ENCODE data around the gene TENM4.

Gene TENM4

DNA sequence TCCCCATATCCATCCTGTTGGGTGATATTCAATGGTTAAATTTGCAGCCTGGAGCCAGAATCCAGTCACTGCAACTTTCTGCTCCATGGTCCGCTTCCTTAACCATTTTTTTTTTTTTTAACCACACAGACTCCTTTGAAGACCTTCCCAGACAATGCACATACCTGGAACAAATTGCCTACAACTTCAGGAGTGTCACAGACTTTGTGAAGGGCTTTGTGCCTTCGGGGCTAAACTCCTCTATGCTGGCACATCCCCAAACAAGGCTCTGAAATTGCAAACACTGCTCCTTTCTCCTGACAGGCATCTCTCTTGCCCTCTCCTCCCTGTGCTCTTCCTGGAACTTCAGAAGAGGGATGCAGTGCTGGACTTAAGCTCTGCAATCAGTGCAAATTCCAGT lies 40.6 kb downstream of the TENM4 start:
- H3K27ac Mint-ChIP-seq, result no peak overlapping the region
- H3K27me3 Mint-ChIP-seq, result no peaks in the 10 kb centered on the region
- H3K4me1 Mint-ChIP-seq (ENCODE audit: low read depth), result no peaks in the 10 kb centered on the region
- no peak for DNase-seq
- H3K9me3 Mint-ChIP-seq, result no peaks in the 10 kb centered on the region
- H3K4me3 Mint-ChIP-seq, result no peak overlapping the region
- H3K36me3 Mint-ChIP-seq (ENCODE audit: low read depth), result no peaks in the 10 kb centered on the region

DNA sequence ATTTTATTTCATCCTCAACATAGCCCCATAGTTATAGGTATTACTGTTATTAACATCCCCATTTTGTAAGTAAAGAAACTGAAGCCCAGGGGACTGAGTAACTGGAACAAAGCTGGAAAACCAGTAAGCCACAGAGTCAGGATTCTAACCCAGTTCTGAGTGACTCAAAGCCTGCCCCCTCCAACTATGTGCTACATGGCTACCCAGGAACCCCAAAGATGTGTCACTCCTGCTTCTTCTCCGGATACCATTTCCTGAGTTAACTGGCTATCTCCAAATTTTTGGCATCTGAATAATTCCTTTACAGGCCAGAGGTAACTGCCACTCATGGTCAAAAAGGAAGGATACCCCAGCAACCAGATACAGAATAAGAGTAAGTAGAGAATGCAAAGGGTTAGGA lies 43.6 kb downstream of the TENM4 start:
- Mint-ChIP-seq H3K9me3 (no peaks in the 10 kb centered on the region), H3K27me3 (no peaks in the 10 kb centered on the region), H3K27ac (no peak overlapping the region), H3K4me1 (ENCODE audit: low read depth) (no peaks in the 10 kb centered on the region), H3K36me3 (ENCODE audit: low read depth) (no peaks in the 10 kb centered on the region), H3K4me3 (no peak overlapping the region)
- DNase-seq, result no peak

DNA sequence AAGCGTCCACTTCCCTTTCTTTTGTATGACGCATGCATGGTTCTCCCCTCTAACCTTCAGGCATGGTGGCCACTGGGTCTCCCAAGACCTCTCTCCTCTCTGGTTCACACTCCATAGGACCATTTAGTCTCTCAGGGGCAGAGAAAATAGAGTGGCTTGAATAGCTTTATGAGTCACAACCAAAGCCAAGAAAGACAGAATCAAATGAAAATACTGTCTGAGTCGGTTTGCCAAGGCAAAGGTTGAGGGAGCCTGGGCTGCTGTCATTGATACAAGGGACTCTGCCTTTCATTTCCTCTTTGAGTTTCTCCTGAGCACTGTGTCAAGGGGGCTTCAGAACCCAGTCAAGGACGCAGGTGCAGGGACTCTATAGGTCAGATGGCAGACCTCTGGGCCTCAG lies 44.2 kb downstream of the TENM4 start:
- Mint-ChIP-seq H3K4me1 (ENCODE audit: low read depth) (no peaks in the 10 kb centered on the region), H3K9me3 (no peaks in the 10 kb centered on the region)

DNA sequence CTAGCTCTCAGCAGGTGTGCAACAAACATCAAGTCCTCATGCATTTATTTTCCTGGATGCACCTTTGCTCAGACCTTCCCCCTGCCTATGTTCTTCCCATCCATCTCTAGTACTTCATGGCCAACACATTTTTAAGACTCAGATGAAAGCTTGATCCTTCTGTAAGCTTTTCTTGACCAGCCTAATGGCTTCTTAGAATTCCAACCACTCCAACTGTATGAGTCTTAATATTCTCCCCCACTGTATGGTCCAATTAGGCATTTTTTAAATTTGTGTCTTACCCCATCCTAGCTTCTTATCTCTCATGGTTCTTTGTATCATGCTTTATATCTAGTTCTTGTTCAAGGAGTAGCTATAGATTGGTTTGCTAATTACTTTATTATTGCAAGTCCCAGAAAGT lies 44.8 kb downstream of the TENM4 start:
- no peak overlapping the region for H3K4me3 Mint-ChIP-seq
- H3K4me1 Mint-ChIP-seq (ENCODE audit: low read depth), result no peaks in the 10 kb centered on the region
- no peaks in the 10 kb centered on the region for H3K27me3 Mint-ChIP-seq
- no peaks in the 10 kb centered on the region for H3K36me3 Mint-ChIP-seq (ENCODE audit: low read depth)
- DNase-seq, result no peak
- H3K27ac Mint-ChIP-seq, result no peak overlapping the region
- H3K9me3 Mint-ChIP-seq, result no peaks in the 10 kb centered on the region

More for the DNA sequence above, 44.2 kb downstream of the TENM4 start:
- no peaks in the 10 kb centered on the region for H3K27me3 Mint-ChIP-seq
- DNase-seq, result no peak
- no peak overlapping the region for H3K27ac Mint-ChIP-seq
- no peak overlapping the region for H3K4me3 Mint-ChIP-seq
- H3K36me3 Mint-ChIP-seq (ENCODE audit: low read depth), result no peaks in the 10 kb centered on the region

DNA sequence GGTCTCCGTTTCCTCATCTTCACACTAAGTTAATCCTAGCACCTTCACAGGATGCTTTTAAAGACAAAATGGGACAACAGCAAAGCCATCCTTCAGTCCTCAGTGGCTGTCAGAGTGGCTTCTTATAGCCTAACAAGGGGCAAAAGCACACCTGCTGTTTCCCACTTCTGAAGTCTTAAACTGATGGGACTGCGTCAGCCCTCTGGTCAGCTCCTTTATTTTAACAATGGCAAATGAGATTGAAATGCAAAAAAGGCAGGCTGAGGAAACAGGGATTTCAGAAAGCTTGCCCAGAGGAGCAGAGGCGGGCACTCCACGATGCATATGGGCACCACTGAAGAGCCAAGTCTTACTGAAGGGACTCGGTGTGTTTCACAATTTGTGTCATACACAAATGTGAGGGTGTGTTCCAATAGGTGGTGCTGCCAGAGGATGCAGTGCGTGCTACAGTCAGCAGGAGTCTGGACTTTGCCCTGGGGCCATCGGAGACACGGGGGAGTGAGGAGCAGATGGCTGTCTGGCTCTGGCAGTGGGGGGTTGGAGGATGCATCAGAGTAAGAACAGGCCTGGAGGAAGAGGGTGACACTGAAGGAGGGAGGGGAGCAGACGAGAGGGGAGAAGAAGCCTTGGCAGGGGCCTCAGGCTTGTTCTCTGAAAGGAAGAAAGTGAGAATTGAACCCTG lies 47.3 kb downstream of the TENM4 start:
- no peaks in the 10 kb centered on the region for H3K4me1 Mint-ChIP-seq (ENCODE audit: low read depth)
- no peaks in the 10 kb centered on the region for H3K36me3 Mint-ChIP-seq (ENCODE audit: low read depth)
- H3K9me3 Mint-ChIP-seq, result no peaks in the 10 kb centered on the region
- H3K4me3 Mint-ChIP-seq, result no peak overlapping the region
- H3K27ac Mint-ChIP-seq, result no peak overlapping the region
- no peaks in the 10 kb centered on the region for H3K27me3 Mint-ChIP-seq
- no peak for DNase-seq

DNA sequence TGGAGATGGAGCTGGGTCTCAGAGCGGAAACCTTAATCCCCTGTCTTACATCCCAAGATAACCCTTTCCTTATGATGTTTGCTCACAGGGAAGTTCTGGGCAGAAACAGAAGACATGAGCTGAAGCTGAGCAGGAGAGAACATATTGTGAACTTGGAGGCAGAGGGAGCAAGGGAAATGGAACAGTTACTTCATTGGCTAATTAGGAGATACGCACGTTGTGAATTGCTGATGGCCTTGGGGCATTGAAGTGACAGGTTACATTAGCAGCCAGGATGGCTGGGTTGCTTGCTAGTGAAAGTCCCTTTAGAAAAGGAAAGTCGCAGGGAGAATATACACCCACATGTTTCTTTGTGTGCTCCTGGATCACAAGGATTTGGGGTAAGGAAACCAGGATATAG lies 48.7 kb downstream of the TENM4 start:
- H3K27ac Mint-ChIP-seq, result no peak overlapping the region
- no peak overlapping the region for H3K4me3 Mint-ChIP-seq
- no peaks in the 10 kb centered on the region for H3K4me1 Mint-ChIP-seq (ENCODE audit: low read depth)
- H3K36me3 Mint-ChIP-seq (ENCODE audit: low read depth), result no peaks in the 10 kb centered on the region
- H3K9me3 Mint-ChIP-seq, result no peaks in the 10 kb centered on the region
- no peak for DNase-seq
- no peaks in the 10 kb centered on the region for H3K27me3 Mint-ChIP-seq

DNA sequence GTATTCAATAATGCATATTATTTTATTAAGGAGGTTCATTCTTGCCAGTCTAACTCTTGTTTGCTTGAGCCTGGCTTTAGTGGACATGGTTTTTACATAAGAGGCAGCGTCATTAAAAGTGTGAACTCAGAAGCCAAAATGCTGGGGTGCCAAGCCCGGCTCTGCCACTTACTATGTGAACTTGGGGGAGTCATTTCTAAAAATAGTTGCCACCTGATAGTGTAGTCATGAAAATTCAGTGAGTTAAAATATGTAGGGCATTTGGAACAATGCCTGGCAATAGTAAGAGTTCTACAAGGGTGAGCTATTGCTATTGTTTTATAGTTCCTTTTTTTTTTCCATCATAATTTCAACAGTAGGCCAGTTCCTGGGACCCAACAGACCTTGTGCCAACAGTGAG lies 49.9 kb downstream of the TENM4 start:
- Mint-ChIP-seq H3K4me3 (no peak overlapping the region), H3K9me3 (no peaks in the 10 kb centered on the region), H3K36me3 (ENCODE audit: low read depth) (no peaks in the 10 kb centered on the region), H3K27me3 (no peaks in the 10 kb centered on the region), H3K4me1 (ENCODE audit: low read depth) (no peaks in the 10 kb centered on the region), H3K27ac (no peak overlapping the region)
- DNase-seq, result no peak

DNA sequence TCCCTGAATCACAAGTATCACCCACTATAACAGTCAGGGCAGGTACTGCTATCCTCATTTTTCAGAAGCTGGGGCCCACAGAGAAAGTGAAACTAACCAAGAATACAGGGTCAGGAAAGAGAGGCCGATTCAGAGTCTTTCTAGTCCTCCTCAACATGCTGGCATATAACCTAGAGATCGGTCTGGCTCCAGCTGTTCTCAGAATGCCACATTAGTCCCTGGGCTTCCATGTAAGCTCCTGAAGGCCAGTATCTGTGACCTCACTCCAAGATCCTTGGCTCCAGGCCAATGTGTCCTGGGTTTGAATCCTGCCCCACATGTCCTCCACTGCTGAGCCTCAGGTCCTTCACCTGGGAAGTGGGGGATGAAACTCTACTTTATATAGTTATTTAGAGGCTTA lies 50.4 kb downstream of the TENM4 start:
- no peaks in the 10 kb centered on the region for H3K4me1 Mint-ChIP-seq (ENCODE audit: low read depth)
- no peaks in the 10 kb centered on the region for H3K27me3 Mint-ChIP-seq
- no peak for DNase-seq
- no peak overlapping the region for H3K4me3 Mint-ChIP-seq
- H3K27ac Mint-ChIP-seq, result no peak overlapping the region
- no peaks in the 10 kb centered on the region for H3K9me3 Mint-ChIP-seq
- no peaks in the 10 kb centered on the region for H3K36me3 Mint-ChIP-seq (ENCODE audit: low read depth)

DNA sequence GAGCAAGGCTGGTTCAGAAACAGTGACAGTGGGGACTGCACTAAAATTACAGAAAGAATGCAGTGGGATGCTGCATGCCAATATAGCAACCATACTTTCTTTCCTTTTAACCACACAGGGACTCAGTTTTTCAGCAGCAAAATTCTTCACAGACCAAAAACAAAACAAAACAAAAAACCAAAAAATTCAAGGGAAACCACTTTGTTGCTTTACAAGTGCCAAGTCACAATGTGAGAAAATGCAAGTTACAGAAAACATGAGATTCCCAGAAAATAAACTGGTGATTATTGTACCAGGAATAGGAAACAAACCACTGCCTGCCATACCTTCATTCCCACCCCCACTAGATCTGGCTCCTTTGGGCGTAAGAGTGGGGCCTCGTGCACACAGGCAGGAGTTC lies 52.6 kb downstream of the TENM4 start:
- DNase-seq, result no peak
- Mint-ChIP-seq H3K4me1 (ENCODE audit: low read depth) (no peaks in the 10 kb centered on the region), H3K4me3 (no peak overlapping the region), H3K9me3 (no peaks in the 10 kb centered on the region), H3K36me3 (ENCODE audit: low read depth) (no peaks in the 10 kb centered on the region), H3K27me3 (no peaks in the 10 kb centered on the region), H3K27ac (no peak overlapping the region)

DNA sequence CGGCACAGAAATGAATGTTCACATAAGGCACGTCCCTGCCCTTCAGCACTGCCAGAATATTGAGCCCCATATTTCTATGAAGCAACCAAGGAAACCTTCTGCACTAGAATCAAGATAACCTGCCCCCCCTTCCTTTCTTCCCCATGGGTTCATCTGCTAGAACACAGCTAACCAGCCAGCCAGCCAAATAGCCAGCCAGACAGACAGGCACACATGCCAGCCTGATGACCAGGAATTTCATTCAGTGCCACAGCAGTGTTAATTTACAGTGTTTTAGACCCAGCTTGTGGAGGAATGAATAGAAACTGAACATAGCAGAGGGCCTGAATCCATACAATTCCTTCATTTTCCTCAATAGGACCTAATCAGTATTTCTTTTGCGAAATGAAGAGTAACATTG lies 57.0 kb downstream of the TENM4 start:
- Mint-ChIP-seq H3K9me3 (no peaks in the 10 kb centered on the region), H3K36me3 (ENCODE audit: low read depth) (no peaks in the 10 kb centered on the region), H3K4me1 (ENCODE audit: low read depth) (no peaks in the 10 kb centered on the region), H3K27ac (no peak overlapping the region), H3K4me3 (no peak overlapping the region), H3K27me3 (no peaks in the 10 kb centered on the region)
- DNase-seq, result no peak

DNA sequence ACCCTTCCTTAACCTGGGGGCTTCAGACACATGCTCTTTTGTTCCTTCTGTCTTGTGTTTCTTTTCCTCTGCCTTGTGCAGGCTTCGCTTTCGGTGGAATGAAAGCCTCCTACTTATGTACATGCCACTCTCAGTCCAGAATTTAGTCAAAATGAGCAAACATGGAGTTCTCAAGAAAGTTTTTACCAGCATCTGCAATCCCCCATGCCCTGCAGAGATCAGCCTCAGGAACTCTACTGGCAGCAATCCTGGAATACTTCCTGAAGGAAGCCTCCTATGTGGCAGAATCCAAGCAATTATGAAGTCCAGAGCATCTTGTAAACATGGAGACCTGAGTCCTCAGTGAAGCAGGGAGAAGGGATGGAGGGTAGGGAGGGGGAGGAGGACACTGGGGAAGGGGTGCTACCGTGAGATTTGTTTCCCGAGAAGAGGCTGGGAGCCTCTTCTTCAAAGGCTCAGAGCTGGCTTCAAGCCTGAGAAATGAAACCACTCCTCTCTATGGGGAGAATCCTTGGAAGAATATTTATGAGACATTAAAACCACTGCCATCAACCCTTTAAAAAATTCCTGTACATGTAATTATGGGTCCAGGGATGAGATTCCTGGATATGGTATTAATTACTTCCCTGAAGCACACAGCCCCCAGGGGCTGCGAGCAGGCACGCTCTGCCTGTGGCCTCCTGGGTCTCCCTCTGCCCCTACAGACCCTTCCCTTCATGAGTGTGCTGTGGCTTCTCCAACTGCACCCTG lies 58.4 kb downstream of the TENM4 start:
- H3K36me3 Mint-ChIP-seq (ENCODE audit: low read depth), result no peaks in the 10 kb centered on the region
- H3K4me1 Mint-ChIP-seq (ENCODE audit: low read depth), result no peaks in the 10 kb centered on the region
- no peak overlapping the region for H3K27ac Mint-ChIP-seq
- no peaks in the 10 kb centered on the region for H3K27me3 Mint-ChIP-seq
- no peak for DNase-seq
- H3K4me3 Mint-ChIP-seq, result no peak overlapping the region
- H3K9me3 Mint-ChIP-seq, result no peaks in the 10 kb centered on the region

DNA sequence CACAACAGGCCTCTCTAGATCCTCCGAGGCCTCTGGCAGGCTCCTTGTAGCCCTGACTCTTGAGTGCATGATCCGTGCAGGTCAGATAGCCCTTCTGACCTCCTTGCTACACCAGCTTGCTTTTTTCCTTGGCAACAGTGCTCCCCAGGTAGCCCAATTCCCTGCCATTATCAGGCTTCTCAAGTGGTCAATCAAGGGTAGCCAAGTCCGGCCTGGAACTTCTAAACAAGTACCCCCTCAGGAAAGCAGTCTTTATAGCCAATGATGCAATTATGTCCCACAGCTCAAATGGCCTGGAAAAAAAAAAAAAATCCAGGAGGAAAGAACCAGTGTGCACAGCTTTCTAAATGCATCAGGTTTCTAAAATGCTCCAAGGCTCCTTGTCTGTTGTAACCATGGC lies 59.8 kb downstream of the TENM4 start:
- no peak for DNase-seq
- Mint-ChIP-seq H3K4me3 (no peak overlapping the region), H3K27me3 (no peaks in the 10 kb centered on the region), H3K9me3 (no peaks in the 10 kb centered on the region), H3K4me1 (ENCODE audit: low read depth) (no peaks in the 10 kb centered on the region), H3K36me3 (ENCODE audit: low read depth) (no peaks in the 10 kb centered on the region), H3K27ac (no peak overlapping the region)

DNA sequence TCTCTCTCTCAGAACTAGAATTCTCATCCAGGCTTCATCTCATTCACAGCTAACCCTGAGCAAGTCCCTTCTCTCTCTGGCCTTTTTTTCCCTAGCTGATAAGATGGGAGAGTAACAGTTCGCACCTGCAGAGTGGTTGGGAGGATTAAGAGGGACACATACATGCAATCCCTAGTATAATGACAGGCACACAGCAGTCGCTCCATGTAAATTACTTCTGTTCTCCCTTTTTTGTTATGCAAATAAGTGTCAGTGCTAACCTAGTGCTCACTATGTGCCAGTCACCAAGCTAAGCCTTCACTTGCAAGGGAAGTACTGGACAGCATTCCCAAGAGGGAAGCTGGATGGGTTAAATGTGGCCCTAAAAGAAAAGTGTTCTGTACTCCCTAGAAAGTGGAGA lies 63.4 kb downstream of the TENM4 start:
- no peak for DNase-seq
- H3K4me3 Mint-ChIP-seq, result no peak overlapping the region

DNA sequence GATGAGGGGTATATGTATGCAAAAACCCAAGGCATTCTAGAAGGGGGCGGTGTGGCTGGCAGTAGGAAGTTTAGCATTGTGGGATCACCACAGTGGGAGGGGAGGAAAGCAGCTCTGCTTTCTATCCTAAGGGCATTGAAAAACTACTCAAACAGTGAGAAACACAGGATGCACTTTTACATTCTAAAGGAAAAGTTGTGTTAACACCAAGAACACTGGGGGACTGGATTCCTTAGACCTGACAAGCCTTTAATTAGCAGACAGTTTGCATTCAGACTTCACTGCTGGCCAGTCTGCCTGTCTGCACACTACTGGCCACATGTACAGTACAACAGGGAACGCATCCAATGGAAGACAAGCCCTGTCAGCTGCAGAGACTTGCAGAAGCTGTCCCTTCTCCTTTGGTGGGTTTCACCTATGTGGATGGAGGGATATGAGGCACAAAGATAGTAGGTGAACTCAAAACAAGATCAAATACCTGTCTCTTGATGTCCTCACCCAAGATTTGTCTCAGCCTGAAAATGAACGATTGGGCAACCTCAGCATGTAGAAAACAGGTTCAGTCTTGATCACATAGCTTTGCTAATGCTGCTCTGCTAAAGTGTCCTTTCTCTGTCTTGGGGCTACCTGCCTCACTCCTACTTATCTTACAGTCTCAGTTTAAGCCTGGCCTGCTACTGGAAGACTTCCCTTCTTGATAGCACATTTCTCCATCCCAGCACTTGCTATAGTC lies 64.8 kb downstream of the TENM4 start:
- H3K27ac Mint-ChIP-seq, result no peak overlapping the region
- no peaks in the 10 kb centered on the region for H3K4me1 Mint-ChIP-seq (ENCODE audit: low read depth)
- no peaks in the 10 kb centered on the region for H3K36me3 Mint-ChIP-seq (ENCODE audit: low read depth)
- H3K4me3 Mint-ChIP-seq, result no peak overlapping the region
- H3K27me3 Mint-ChIP-seq, result no peaks in the 10 kb centered on the region
- DNase-seq, result no peak
- no peaks in the 10 kb centered on the region for H3K9me3 Mint-ChIP-seq

More for the DNA sequence above, 63.4 kb downstream of the TENM4 start:
- no peaks in the 10 kb centered on the region for H3K4me1 Mint-ChIP-seq (ENCODE audit: low read depth)
- H3K36me3 Mint-ChIP-seq (ENCODE audit: low read depth), result no peaks in the 10 kb centered on the region
- H3K9me3 Mint-ChIP-seq, result no peaks in the 10 kb centered on the region
- H3K27me3 Mint-ChIP-seq, result no peaks in the 10 kb centered on the region
- no peak overlapping the region for H3K27ac Mint-ChIP-seq

DNA sequence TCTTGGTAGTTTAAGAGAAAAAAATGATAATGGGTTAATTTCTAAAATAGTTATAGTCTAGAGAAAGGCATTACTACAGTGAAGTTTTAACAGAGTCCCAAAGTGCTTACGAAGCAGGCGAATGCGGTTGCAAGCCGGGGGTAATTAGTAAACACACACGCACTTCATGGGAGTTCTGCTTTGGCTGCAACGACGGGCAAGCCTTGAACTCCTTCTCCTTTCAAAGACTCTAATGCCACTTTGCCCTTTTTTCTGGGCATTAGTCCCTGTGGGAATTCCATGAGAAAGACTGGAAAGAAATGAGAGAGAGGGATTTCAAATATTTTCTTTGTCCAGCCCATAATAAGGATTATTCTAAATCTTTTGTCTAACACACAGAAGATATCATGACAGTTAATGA lies 66.1 kb downstream of the TENM4 start:
- Mint-ChIP-seq H3K4me1 (ENCODE audit: low read depth) (no peaks in the 10 kb centered on the region), H3K27me3 (peaks cover 2% of the 10 kb centered on the region), H3K36me3 (ENCODE audit: low read depth) (no peaks in the 10 kb centered on the region), H3K27ac (no peak overlapping the region), H3K9me3 (no peaks in the 10 kb centered on the region), H3K4me3 (no peak overlapping the region)
- no peak for DNase-seq
